ENCODE measurements around the gene DAND5.
"Not testable (repeated sequence)": the region's sequence is repeated elsewhere in the genome, so short reads cannot be mapped to it uniquely, and the experiment has no call there.

The DAND5 gene

GRCh38 chr19:12946092-12946721, 23.2 kb upstream of the DAND5 start:
- no peak for DNase-seq

GRCh38 chr19:12946731-12947496, 22.5 kb upstream of the DAND5 start:
- no peak for DNase-seq

- DNase-seq = no peak
These were observed 21.4 kb upstream of the DAND5 start for GRCh38 chr19:12947702-12948611.

GRCh38 chr19:12948612-12949362, 20.6 kb upstream of the DAND5 start:
- DNase-seq = no peak

DNA sequence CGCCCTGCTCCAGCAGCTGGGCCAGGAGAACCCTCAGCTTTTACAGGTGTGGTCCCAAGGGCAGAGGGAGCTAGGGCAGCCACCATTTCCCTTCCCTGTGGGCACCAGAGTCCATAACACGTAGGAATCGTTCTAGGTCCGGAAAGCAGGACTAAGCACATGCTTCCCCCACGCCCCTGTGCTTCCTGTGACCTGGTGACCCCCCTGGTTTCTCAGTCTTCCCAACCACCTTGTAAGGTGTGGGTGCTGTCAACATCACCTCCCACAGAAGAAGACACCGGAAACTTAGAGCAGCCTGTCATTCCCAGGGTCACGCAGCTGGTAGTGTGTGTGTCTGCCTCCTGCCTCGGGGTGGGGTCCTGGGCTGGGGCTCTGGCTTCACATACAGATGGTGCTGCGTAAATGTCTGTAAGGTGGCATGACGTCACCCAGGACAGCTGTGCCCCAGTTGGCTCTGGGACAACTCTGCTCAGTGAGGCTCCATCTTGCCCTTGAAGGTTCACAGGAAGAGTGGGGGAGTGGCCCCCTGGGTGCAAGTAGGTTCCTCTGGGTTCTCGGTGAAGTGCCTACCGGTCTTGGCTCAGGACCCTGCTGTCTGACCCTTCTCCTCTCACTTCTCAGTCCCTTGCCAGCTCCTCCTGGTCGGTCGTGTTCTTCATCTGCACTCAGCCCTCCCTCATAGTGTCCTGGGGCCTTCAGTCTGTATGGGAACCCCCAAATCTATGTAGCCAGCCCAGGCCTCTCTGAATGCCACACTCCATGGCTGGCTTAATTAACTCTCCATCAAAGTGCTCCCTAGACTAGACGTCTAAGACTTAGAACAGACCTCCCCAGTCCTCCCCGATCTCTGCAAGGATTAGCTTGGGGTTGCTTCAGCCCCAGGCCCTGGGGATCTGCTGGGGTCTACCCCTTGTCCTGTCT, 19.8 kb upstream of the DAND5 start:
- no peak for DNase-seq

DNA sequence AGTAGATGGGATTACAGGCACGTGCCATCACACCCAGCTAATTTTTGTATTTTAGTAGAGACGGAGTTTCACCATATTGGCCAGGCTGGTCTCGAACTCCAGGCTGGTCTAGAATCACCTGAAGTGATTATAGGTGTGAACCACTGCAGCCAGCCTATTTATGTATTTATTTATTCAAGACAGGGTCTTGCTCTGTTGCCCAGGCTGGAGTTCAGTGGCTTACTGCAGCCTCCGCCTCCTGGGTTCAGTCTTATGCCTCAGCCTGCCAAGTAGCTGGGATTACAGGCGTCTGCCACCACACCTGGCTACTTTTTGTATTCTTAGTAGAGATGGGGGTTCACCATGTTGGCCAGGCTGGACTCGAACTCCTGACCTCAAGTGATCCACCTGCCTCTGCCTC, 17.3 kb upstream of the DAND5 start:
- not testable (repeated sequence) for DNase-seq

- no peak for DNase-seq
These were observed 16.8 kb upstream of the DAND5 start for GRCh38 chr19:12952488-12953137.

DNA sequence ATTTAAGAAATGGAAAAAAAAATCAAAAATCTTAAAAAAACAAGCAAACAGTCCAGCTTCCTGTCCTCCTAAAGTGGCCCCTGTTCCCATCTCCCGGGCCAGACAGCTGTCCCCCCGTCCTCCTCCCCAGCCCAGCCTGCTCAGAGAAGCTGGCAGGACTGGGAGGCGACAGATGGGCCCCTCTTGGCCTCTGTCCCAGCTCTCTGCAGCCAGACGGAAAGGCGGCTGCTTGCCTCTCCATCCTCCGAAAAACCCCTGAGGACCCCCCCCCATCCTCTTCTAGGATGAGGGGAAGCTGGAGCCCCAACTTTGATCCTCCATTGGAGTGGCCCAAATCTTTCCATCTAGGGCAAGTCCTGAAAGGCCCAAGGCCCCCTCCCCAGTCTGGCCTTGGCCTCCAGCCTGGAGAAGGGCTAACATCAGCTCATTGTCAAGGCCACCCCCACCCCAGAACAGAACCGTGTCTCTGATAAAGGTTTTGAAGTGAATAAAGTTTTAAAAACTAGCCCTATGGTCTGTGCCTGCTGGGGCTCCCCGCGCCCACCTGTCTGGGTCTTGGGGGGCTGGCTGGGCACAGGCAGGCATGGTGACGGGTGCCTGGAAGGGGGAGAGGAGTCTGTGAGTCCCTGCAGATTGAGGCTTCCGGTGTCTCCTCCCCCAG, 16.1 kb upstream of the DAND5 start:
- DNase-seq = no peak

DNA sequence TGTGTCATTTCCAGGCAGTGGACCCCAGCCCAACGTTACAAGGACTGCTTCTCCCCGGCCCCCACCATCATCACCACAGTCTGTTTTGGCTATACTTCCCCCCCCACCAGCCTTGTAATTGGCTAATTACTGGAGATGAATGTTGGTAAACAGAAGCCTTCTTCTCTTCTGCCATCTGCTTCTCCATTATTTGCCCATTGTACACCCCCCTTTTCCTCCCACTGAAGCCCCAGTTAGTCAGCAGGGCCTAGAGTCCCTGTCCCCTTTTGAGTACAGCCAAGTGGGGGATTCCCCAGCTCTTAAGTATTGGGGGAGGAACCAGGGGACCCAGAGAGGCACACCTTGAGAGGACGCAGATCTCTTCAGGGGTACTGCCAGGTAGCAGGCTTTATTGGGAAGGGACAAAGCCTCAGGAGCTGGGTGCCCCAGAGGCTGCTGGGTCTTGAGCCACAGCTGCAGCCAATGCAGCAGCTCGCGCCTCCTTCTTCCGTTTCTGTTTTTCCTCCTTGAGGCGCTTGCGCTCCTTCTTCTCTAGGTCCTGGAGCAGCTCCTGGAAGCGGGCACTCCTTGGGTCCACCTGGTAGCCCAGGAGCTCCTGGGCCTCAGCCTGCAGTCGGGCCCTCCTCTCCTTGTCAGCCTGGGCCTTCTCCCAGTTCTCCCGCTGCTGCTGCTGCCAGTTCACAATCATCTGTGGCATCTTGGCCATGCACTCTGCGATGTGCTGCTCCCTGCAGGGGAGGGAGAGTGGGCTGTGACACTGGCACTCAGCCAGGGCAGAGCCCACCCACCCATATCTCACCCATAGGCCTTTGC, 15.4 kb upstream of the DAND5 start:
- no peak for DNase-seq

GRCh38 chr19:12954612-12954962, 14.8 kb upstream of the DAND5 start:
- no peak for DNase-seq

DNA sequence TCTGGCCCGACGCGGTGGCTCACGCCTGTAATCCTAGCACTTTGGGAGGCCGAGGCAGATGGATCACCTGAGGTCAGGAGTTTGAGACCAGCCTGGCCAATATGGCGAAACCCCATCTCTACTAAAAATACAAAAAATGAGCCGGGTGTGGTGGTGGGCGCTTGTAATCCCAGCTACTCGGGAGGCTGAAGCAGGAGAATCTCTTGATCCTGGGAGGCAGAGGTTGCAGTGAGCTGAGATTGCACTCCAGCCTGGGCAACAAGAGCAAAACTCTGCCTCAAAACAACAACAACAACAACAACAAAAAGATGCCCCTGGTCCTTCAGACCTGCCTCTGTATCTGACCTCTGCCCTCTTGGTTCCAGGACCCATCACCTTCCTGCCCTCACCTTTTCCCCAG, 13.8 kb upstream of the DAND5 start:
- not testable (repeated sequence) for DNase-seq

DNA sequence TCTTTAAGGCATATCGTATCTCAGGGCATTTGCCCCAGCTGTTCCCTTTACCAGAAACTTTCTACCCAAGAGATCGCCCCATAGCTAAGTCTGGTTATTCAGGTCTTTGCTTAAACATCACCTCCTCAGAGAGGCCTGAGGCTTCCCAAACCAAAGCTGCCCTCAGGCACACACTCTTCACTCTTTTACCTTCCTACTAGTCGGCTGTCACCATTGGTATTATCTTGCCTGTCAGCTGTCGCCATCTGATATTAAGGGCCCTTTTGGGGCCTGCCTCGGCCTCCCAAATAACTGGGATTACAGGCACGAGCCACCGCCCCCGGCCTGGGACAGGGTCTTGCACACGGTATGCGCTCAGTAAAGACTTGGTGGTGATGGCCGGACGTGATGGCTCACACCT, 13.4 kb upstream of the DAND5 start:
- DNase-seq = no peak

DNA sequence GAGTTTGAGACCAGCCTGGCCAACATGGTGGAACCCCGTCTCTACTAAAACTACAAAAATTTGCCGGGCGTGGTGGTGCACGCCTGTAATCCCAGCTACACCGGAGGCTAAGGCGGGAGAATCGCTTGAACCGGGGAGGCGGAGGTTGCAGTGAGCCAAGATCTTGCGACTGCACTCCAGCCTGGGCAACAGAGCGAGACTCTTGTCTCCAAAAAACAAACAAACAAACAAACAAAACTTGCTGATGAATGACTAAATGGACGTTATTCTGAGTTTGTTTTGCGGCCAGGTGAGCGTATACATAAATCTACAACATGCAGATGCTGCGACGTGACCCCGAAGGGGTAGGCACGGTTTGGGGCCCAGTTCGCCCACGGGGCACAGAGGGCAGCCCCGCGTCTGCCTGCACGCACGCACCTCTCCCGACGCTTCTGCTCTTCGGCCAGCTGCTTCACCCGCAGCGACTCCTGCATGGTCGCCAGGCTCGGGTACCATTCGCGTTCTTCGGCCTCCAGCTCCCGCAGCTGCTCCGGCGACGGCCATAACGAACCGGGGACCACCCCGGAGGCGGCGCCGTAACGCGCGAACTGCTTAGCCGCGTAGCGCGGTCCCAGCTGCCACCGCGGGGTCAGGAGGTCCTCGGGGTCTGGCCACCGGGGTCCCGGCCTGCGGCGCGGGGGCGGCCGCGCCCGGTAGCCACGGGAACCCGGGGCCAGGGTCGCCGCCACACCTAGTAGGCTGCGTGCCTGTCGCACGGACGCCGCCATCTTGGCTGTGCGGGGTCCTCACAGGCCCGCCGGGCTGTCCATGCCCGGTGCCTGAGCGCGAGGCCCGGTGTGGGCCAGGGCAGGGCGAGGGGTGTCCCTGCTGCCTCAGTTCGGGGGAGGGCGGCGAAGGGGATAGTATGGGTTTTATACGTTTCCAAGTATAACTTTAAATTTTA, 12.7 kb upstream of the DAND5 start, which contains the start of gene GADD45GIP1:
GADD45GIP1 (minus strand) TSS at position 778 of the 943 bp plus-strand sequence; CDS start at position 767, 11 bp downstream.
- DNase-seq = peak; percentile 81

- not testable (repeated sequence) for DNase-seq
These were observed 11.9 kb upstream of the DAND5 start for GRCh38 chr19:12957389-12957952.

- no peak for DNase-seq
These were observed 9.9 kb upstream of the DAND5 start for GRCh38 chr19:12959481-12959880.

DNA sequence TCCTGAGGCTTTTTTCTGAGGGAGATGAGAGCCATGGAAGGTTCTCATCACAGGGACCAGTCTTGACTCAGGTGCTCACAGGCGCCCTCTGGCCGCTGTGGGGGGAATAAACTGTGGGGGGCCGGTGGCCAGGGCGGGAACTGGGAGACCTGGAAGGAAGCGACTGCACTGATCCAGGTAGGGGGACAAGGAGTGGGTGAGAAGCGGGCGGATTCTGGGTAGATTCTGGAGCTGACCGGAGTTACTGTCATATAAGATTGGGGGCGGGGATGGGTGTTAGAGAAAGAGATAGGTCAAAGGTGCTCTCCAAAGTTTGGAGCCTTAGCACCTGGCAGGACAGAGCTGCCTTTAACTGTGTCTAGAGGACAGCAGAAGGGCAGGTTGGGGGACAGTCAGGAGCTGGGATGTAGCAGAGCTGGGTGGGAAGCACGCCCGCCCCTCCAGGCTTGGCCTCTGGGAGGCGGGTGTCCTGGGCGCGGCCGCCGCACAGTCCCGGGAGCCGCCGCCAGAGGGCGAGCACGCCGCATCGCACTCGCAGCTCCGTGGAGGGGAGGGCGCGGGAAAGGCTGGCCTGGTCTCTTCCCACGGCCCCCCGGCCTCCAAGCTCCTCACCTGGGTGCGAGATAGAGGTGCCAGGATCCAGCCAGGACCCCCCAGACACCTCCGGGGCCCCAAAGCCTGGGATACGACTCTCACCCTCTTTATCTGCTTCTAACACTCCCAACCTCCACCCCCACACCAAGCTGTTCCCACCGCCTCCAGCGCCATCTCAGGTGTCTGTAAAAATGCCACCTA, 4.2 kb upstream of the DAND5 start:
- peak; percentile 65 for DNase-seq

DNA sequence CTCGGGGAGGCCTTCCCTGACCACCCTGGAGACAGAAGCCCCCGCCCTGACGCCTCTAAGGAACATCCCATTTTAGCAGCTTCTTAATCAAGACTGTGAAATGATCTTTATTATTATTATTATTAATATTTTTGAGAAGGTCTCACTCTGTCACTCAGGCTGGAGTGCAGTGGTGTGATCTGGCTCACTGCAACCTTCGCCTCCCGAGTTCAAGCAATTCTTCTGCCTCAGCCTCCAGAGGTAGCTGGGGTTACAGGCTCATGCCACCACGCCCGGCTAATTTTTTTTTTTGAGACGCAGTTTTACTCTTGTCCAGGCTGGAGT, 3.6 kb upstream of the DAND5 start:
- no peak for DNase-seq
